HG02623 (cell line): ENCODE data around the gene HSF5.
"Not testable (repeated sequence)": the region's sequence is repeated elsewhere in the genome, so short reads cannot be mapped to it uniquely, and the experiment has no call there.

Experiments used
- ATAC-seq: cut with Tn5 transposase; IDR thresholded peaks from one replicate; pipeline ENCODE4 v1.9.1; 2021; ENCODE audit warnings: moderate library complexity; ENCODE audit not compliant: unreplicated experiment

The HSF5 gene

DNA sequence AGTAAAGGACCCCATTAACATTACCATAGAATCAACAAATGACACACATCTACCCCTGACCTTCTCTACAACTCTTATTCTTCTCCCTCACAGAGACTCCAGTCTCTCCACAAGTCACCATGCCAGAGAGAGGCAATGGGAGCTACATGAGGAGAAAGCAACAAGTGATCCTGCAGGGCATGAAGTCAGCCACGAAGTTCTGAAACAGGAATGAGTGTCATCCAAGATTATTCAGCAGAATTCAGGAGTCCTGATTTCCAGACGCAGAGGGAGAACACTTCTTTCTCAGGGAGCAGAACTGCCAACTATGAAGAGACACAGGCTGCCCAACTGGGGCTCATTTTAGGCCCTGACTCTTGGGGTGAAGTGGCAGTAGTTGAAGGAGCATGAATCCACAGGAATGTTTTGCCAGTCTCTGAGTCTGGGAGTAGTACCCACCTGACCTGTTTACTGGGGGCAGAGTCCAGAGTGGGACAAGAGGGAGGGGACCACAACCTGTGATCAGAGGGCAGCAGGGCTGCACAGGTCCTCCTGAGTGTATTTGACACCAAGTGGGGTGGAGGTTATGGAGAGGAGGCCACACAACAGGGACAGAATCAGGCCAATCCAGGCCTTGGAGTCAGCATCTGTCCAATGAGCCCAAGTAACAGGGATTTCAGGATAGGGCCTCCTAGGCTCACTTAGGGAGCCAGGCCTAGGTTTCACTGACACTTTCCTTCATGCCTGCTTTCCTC, 28.6 kb upstream of the HSF5 start:
- ATAC-seq: no peak

- no peak for ATAC-seq
Observed at GRCh38 chr17:58515286-58515685, 27.1 kb upstream of the HSF5 start.

DNA sequence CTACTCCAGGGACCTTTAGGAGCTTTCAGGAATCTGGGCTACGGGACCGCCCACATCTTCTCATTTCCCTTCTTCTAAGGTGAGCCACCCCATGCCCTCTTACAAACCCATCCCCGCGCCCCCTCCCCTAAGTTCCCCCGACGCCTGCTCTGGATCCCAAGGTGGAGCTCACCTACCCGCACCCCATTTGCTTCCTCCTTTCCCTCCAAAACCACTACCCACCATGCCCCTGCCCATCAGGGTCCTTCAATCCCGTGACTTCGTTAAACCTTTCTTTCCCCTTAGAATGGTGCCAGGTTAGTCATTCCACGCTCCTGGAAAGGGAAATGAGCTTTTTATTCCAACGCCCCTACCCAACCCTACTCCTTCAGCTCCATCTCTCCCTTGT, 26.6 kb upstream of the HSF5 start:
- ATAC-seq: no peak

- no peak for ATAC-seq
Observed at GRCh38 chr17:58513965-58514769, 26.0 kb upstream of the HSF5 start, which contains the start of gene MTMR4. Gene MTMR4, minus strand, starts transcription at chr17:58514638. Its CDS starts 231 bp downstream, at chr17:58514407.

DNA sequence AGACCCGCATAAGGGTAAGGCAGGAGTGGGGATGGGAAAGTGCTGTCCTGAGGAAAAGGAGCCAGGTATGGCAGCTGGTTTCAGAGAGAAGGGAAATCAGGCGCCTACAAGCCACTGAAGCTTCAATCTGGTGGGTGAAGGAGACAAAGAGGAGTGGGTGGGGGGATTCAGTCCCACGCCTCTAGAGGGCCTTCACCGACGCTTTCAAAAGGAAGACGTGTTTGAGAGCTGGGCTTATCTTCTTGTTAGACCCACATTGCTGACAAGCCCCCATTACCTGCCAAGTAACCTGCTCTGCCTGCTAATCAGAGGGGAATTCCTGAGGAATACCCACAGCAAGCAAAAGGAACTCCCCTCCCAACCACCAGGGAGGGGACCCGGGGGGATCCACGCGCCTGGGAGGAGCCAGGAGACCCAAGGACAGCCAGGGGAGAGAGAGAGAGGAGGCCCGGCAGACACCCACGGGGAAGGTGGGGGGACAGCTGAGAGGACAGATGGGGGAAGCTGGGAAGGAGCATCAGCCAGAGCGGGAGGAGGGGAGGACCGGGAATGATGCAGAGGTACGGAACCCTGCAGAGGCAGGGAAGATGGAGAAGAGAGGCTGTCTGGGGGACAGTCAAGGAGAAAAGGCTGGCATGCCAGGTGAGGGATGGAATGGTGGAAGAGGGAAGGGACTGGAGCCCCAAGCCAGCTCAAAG, 25.2 kb upstream of the HSF5 start:
- ATAC-seq: no peak

DNA sequence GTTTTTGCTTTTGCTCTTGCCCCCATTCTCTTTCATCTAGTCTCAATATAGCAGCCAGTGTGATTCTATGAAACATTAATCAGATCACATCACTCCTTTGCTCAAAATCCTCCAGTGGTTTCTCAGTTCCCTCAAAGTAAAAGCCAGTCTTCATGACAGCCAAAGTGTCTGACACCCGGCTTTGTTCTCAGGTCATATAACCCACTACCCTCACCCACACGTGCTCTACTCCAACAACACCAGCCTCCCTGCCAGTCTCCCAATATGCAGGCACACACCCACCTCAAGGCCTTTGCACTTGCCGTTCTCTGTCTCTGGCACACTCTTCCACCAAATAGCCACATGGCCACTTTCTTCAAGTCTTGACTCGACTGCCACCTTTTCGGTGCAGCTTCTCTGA, 21.9 kb upstream of the HSF5 start:
- no peak for ATAC-seq

- no peak for ATAC-seq
Observed at GRCh38 chr17:58508341-58509067, 20.3 kb upstream of the HSF5 start.

GRCh38 chr17:58507123-58507634, 19.0 kb upstream of the HSF5 start:
- no peak for ATAC-seq

DNA sequence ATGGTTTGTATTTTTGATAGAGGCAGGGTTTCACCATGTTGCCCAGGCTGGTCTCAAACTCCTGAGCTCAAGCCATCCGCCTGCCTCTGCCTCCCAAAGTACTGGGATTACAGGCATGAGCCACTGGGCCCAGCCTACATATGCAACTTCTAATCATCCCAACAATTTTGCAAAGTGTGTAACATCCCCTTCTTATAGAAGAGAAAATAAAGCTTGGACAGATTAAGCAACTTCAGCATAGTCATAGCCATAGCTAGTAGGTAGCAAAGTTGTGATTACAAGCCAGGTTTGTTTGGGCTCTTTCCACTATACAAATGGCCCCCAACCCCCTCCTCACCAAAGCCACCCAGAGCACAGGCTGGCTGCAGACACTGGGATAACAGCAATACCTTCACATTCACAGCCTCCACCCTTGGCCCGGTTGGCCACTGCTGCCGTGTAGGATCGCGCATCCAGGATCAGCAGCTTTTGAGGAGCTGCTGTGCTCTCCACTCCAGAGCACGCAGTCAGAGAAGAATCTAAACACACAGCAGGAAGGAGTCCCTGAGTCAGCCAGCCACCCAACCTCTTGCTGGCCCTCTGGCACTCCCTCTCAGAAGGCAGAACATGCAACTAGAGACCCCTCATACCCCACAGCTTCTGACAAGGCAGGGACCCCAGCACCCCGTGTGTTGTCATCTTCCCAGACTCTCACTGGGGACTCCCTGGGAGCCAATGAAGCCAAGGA, 18.3 kb upstream of the HSF5 start:
- no peak for ATAC-seq

DNA sequence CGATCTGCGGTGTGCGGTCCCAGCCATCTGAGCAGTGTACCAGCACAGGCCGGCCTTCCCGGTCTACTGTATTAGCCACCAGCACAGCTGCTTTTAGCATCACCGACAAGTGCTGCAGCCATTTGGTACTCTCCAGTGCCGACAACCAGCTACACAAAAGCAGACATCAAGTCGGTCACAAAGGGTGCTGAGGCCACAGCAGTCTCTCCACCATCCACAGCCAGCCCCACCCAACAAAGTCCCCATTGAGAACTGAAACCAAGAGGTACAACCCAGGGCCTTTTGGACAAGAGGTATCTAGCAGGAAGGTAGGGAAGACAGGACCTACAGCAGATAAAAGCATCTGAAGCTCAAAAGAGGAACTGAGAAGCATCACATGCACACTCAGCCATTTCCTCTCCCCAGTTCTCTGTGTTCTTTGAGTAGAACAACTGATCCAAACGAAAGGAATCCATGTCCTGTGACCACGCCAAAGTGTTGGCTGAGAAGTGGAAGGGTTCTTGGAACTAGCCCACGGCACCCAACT, 16.7 kb upstream of the HSF5 start:
- ATAC-seq: peak; percentile 84

- no peak for ATAC-seq
Observed at GRCh38 chr17:58503866-58504265, 15.7 kb upstream of the HSF5 start.

- ATAC-seq: not testable (repeated sequence)
Observed at GRCh38 chr17:58503134-58503533, 14.9 kb upstream of the HSF5 start.

DNA sequence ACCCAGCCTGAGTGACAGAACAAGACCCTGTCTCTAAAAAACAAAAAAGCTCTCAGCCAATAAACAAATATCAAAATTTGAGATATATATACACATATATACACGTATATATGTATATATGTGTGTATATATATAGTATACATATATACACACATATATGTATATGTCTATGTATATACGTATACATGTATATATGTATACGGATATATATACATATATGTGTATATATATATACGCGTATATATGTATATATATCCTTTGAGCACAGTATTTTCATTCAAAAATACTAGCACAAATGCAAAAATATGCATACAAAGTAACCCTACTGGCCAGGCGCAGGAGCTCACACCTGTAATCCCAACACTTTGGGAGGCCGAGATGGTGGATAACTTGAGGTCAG, 13.2 kb upstream of the HSF5 start:
- no peak for ATAC-seq

DNA sequence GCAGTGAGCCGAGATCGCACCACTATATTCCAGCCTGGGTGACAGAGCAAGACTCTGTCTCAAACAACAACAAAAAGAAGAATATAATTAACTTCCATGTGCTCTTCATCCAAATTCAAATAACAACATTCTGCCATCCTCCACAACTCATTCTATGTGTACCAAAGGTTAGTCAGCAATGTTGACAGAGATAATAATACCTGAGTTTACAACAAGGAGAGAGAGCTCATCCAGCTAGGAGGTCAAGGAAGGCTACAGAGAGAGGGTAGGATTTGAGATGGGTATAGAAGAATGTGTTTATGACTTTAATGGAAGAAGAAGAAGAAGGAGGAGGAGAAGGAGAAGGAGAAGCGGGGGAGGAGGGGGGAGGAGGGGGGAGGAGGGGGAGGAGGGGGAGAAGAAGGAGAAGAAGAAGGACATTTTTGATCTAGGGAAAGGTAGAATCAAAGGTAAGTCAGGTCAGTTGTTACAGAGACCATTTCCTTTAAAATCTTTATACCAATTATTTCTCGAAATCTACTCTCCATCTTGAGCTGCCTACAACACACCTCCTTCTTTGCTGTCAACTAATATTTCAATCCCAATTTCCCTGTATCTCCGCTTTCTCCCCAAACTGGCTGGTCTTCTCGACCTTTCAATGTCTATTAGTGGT, 10.1 kb upstream of the HSF5 start:
- ATAC-seq: no peak

GRCh38 chr17:58493506-58493905, 5.3 kb upstream of the HSF5 start:
- ATAC-seq: no peak

DNA sequence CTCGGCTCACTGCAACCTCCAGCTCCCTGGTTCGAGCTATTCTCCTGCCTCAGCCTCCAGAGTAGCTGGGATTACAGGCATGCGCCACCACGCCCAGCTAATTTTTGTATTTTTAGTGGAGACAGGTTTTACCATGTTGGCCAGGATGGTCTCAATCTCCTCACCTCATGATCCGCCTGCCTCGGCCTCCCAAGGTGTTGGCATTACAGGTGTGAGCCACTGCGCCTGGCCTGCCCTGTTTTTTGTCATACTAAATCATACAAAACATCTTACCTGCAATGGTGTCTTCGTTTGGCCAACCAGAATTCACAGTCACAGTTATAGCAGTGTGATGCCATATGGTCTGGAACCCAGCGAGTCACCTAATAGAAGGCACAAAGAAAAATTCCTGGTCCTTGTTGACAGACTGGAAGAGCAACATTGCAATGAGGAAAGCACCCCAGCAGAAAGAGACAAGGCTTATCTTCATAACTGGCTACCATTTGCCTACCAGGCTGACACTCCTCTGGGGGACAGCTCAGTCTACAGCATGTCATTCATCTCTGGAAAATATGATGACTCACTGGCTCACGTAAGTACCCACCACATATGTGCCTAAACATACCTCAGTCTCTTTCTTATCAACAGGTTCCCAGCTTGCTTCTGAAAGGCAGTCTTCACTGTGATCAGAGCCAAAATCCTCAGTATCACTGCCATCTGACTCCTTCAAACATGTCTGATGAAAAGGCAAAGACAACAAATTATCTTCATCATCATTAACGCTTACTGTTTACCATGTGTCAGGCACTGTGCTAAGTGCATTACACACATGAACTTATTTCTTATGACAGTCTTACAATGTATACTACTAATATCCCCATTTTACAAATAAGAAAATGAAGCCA, 4.3 kb upstream of the HSF5 start:
- ATAC-seq: no peak

DNA sequence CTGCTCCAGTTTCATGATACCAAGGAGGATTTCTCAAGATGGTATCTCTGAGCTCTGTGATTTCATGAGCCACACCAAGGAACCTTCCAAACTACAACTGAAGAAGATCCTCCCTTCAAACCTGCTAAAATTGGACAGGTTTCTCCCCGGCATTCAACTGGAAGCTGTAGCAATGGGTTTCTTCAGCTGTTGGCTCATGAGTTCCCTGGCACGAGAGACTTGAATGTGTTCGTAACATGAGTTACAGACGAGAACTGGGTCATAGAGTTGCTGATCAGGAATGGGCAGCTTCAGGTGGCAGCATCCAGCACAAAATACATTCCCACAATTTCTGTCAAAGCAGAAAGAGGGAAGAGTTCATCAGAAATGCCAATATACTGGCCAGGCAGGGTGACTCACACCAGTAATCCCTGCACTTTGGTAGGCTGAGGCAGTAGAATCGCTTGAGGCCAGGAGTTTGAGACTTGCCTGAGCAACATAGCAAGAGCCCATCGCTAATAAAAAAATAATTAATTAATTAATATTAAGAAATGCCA, 3.4 kb upstream of the HSF5 start:
- no peak for ATAC-seq

- ATAC-seq: no peak
Observed at GRCh38 chr17:58488428-58488890, 251 bp upstream of the HSF5 start.
